Mammary epithelial cell (primary cell): ENCODE data around the gene MEGF8.

ENCODE experiments used
- CTCF ChIP-seq, 2 donors: IDR thresholded peaks in 1 of 2; conservative IDR thresholded peaks in 1 of 2; 2 replicates each; pipeline ENCODE4 v1.5.1; 2011 to 2012; ENCODE audit warnings: inconsistent platforms in 2 of 2, low read length in 2 of 2, mild to moderate bottlenecking in 2 of 2, control low read depth in 1 of 2, low read depth in 1 of 2; ENCODE audit not compliant: insufficient read depth in 1 of 2; ENCODE audit errors: extremely low read depth in 1 of 2
- EZH2 ChIP-seq: IDR thresholded peaks from 2 replicates; pipeline ENCODE4 v1.6.1; 2012; ENCODE audit warnings: low read length, inconsistent platforms, borderline replicate concordance

DNA sequence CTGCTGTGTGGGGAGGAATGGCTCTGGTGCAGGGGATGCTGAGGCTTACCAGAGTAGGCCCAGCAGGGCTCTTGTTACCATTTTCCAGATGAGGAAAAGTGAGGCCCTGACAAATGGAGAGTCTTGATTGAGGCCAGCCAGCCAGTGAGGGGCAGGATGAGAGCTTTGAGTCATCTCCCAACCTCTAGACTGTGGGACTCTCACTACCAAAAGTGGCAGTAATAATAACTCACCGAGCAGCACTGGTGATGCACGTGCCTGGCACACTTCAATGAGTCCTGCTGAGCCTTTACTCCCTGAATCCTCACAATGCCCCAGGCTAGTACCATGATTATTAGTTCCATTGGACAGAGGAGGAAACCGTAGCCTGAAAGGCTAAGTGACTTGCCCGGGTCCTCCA, 48.6 kb upstream of the MEGF8 start:
- TF ChIP-seq CTCF (conservative IDR thresholded peaks at IDR 0.05 in 1 of 2, IDR thresholded peaks at IDR 0.05 in 1 of 2; ENCODE audit: extremely low read depth in 1 of 2, insufficient read depth in 1 of 2, low read depth in 1 of 2, low read length in 2 of 2) (no peak), EZH2 (no peak)
